ENCODE data around the gene HYCC2.
"Not testable (repeated sequence)": the region's sequence is repeated elsewhere in the genome, so short reads cannot be mapped to it uniquely, and the experiment has no call there.

HYCC2 gene

DNA sequence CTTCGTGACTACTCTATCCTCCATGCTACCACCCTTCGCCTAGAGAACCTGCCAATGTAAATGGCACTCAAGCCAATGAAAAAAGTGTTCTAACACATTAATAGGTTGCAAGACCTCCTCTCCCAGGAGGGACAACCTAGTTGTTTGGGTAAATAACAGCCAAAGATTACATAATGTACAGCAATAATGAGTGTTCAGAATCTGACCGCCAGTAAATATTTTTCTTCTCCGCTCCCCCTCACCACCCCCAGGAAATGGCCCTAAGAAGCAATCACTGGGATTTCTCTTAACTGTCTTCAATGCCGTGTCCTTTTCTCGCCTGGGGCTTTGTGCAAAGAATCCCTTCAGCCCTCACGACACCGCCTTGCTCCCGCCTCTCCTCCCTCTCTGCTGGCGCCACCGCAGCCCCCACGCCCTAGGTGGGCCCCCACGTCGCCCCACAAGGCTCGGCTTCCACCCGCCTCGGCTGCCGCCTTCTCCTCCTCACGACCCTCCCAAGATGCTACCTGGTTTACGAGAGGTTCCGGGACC, 458 bp downstream of the HYCC2 start:
- no peak for DNase-seq

DNA sequence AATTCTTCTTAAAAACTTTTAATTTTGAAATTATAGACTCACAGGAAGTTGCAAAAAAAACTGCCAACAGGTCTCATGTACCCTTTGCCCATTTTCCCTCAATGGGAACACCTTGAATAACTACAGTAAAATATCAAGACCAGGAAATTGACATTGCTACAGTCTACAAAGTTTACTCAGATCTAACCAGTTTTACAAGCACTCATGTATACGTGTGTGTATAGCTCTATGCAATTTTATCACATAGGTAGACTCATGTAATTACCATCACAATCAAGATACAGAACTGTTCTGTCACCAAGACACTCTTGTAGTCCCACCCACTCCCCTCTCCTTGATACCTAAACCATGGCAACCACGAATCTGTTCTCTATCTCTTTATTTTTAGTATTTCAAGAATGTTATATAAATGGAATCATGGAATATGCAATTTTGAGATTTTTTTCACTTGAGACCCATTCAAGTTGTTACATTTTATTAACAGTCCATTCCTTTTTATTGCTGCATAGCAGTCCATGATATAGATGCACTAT, 6.6 kb downstream of the HYCC2 start:
- DNase-seq = no peak

DNA sequence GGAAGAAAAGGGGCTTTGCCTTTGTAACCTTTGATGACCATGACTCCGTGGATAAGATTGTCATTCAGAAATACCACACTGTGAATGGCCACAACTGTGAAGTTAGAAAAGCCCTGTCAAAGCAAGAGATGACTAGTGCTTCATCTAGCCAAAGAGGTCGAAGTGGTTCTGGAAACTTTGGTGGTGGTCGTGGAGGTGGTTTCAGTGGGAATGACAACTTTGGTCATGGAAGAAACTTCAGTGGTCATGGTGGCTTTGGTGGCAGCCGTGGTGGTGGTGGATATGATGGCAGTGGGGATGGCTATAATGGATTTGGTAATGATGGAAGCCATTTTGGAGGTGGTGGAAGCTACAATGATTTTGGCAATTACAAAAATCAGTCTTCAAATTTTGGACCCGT, 8.0 kb downstream of the HYCC2 start:
- DNase-seq = not testable (repeated sequence)

DNA sequence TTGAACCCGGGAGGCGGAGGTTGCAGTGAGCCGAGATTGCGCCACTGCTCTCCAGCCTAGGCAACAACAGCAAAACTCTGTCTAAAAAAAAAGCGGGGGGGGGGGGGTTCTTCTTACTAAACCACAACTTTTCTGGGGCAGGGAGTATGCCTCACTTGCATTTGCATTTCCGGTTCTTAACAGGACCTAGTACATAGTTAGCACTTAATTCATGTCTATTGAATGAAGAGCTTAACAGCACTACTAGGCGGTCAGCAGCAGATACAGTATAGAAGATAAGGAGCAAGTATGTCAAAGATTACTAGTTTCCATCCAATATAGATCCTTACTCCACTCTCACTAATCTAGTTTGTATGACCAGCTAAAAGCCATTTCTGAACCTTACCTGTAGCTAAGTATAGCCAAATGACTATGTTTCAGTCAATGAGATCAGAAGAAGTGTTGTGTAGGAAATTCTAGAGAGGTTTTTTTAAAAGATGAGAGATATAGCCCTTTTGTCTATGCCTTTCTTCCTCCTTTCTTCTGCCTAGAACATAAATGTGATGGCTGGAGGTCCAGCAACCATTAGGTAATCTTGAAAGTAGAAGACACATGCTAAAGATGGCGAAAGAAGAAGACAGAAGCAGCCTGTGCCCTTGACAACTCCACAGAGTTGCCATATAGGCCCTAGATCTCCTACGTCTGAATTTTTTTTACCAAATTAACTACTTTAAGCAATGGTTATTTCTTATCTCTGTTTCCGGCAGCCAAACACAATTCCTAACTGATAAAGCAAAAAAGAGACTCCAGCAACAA, 11.3 kb downstream of the HYCC2 start:
- no peak for DNase-seq

DNA sequence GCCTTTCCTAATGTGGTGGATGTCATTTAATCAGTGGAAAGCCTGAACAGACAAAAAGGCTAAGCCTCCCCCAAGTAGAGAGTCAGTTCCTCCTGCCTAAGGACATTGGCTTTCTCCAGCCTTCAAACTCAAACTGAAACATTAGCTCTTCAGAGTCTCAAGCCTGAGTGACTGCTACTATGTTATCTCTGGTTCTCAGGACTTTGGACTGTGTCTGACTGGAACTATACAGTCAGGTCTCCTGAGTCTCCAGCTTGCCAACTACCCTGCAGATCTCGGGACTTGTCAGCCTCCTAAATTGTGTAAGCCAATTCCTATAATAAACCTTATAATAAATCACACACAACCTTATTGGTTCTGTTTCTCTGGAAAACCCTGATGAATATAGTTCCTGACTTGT, 12.6 kb downstream of the HYCC2 start:
- DNase-seq = no peak

DNA sequence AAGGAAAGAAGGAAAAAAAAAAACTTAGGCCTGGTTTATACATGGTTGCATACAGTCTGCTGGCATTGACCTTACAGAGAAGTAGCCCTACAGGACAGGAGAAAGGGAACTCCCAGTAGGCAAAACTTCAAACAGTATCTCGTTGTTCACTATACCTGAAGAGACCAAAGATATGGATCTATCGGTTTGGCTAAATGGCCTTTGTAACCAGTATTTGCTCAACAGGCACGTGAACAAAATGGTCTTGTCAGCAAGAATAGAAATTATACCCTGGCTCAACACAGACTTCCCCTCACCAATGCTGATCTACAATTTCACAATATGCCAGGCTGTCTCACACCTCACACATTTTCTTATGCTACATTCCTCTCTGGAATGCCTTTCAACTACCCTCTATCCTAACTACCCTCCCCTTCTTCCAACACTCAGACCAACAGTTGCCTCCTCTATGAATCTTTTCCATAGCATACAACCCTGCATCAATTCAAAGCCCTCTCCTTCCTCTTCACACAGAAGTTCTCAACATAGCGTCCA, 13.7 kb downstream of the HYCC2 start:
- DNase-seq = no peak

DNA sequence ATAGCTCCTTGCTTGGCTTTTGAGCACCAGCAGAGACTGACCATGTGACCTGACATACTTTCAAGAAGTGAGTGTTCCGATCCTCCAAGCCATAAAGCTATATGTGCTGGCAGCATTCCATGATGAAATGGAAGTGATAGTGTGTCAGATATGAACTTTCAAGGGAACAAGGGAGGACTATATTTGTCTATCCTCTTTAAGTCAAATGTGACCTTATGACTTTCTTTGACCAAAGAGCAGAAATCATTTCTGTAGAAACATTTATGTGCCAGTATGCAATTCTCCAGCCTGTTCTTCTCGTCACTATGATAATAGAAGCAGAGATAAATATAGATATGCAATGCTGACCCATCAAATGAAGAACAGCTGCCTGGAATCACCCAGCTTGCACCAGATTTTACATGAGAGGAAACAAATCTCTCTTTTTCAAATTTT, 14.4 kb downstream of the HYCC2 start:
- DNase-seq = no peak

DNA sequence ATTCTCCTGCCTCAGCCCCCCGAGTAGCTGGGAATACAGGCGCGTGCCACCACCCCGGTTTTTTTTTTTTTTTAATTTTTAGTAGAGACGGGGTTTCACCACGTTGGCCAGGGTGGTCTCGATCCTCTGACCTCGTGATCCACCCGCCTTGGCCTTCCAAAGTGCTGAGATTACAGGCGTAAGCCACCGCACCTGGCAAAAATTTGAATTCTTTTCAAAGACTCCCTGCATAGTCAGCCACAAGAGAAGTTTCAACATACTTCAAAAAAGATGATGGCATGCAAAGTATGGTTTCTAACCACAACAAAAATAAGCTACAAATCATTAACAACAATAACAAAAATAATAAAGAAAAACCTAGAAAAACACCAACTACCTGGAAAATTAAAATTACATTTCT, 22.0 kb downstream of the HYCC2 start:
- no peak for DNase-seq

DNA sequence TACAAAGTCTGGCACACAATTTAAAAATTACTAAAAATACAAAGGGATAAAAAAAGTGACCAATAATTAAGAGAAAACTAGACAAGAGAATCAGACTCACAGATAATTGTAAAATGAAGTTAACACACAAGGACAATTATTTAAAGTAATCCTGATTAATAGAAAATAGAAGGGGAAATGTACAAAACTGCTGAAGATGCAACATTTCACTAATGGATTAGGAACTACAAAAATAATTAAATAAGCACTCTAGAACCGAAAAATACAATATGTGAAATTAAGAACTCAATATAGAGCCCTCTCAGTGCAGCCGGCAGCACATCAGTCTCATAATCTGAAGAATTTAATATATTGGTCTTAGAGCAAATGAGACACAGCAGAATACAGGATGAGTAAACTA, 24.6 kb downstream of the HYCC2 start:
- no peak for DNase-seq

DNA sequence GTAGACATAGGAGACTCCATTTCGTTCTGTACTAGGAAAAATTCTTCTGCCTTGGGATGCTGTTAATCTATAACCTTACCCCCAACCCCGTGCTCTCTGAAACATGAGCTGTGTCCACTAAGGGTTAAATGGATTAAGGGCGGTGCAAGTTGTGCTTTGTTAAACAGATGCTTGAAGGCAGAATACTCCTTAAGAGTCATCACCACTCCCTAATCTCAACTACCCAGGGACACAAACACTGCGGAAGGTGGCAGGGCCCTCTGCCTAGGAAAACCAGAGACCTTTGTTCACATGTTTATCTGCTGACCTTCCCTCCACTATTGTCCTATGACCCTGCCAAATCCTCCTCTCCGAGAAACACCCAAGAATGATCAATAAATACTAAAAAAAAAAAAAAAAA, 28.4 kb downstream of the HYCC2 start:
- not testable (repeated sequence) for DNase-seq

DNA sequence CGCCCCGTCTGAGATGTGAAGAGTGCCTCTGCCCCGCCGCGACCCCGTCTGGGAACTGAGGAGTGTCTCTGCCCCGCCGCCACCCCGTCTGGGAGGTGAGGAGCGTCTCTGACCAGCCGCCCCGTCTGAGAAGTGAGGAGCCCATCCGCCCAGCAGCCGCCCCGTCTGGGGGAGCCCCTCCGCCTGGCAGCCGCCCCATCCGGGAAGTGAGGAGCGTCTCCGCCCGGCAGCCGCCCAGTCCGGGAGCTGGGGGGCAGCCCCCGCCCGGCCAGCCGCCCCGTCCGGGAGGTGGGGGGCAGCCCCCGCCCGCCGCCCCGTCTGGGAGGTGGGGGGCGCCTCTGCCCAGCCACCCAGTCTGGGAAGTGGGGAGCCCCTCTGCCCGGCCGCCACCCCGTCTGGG, 29.0 kb downstream of the HYCC2 start:
- DNase-seq = not testable (repeated sequence)

DNA sequence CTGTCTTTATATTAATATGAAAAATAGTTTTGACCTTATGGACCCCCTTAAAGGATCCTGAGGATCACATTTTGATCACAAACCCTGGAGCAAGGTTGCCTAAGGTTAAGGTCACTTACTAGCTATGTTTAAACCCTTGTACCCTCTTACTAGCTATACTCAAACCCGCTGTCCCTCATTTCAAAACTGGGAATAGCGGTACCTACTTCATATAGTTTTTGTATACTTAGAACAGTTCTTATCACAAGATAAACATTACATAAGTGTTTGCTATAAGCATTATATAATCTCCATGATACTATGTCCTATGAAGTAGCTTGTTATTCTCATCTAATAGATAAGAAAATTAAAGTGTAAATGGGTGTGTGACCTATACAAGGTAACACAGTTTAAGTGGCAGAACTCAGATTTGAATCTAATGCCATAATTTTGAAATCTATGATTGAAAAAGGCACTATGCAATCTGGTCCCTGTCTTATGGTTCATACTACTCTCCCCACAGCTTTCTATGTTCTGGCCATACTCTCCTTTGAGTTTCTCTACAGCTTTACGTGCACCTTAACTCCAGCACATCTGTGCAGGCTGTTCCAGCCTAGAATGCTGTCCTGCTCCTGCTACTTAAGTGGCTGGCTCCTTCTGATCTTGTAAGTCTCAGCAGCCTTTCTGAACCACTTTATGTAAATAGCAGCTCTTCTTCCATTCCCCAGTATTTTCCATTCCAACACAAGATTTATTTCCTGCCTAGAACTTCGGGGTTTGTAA, 30.4 kb downstream of the HYCC2 start:
- DNase-seq = no peak

DNA sequence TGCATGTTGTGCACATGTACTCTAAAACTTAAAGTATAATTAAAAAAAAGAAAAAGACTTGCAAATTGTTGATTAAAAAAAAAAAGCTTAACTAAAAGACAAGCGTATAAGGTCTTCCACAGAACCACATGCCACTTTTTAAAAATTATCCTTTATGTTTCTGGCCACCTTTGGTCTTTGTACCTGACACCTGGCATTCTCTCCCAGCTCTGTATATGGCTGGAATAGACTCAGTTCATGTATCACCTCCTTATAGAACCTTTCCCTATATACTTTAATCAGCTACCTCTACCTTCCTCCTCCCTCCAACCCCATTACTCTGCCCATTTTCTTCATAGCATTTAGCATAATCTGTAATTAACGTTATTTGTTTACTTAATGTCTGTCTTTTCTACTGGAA, 32.6 kb downstream of the HYCC2 start:
- no peak for DNase-seq

DNA sequence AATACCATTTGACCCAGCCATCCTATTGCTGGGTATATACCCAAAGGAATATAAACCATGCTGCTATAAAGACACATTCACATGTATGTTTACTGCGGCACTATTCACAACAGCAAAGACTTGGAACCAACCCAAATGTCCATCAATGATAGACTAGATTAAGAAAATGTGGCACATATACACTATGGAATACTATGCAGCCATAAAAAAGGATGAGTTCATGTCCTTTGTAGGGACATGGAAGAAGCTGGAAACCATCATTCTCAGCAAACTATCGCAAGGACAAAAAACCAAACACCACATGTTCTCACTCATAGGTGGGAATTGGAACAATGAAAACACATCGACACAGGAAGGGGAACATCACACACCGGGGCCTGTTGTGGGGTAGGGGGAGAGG, 33.1 kb downstream of the HYCC2 start:
- not testable (repeated sequence) for DNase-seq

DNA sequence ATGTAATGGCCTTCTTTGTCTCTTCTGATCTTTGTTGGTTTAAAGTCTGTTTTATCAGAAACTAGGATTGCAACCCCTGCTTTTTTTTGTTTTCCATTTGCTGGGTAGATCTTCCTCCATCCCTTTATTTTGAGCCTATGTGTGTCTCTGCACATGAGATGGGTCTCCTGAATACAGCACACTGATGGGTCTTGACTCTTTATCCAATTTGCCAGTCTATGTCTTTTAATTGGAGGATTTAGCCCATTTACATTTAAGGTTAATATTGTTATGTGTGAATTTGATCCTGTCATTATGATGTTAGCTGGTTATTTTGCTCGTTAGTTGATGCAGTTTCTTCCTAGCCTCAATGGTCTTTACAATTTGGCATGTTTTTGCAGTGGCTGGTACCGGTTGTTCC, 37.1 kb downstream of the HYCC2 start:
- not testable (repeated sequence) for DNase-seq

DNA sequence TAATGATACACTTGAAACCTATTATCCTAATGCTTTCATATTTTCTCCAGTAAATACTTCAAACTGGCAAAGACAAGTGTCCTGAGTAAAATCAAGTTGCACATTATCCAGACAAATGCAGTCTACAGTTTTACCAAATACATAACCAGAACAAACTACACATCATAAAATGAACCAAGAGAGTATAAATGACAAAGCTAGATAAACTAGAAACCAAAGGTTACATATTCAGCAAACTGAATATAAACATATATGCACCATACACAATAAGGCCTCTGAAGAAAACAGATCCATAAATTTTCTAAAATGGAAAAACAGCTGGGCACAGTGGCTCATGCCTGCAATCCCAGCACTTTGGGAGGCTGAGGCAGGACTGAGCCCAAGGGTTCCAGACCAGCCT, 47.0 kb downstream of the HYCC2 start:
- DNase-seq = no peak

DNA sequence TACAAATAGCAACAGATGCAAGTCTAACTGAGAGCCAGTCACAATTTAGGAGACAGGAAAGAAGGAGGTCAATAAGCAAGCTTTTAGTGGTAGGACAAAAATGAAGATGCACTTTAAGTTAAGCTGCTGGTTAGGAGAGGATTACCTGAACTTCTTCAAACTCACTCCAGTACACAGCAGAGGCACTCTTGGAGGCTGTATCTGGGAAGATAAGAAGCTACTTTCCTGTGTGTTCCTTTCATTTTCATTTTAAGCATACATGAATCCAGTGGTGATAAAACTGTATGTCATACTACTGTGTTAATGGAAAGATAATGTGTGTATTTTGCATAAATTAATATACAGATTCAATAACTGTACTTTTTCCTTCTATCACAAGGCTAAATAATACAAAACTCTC, 49.6 kb downstream of the HYCC2 start:
- no peak for DNase-seq
